ENCODE data around the gene FAM13A. TPM values are rescaled to one million over a fixed set of nuclear protein-coding genes. Genes with fewer than 3 reads are reported as not detected.

Gene FAM13A
- total and polyA plus RNA-seq, 2 of the 13 experiments (the other 11 are each of a cell fraction or from before 2014, with no cell fraction given), result 1.2 to 36.2 TPM

- TF ChIP-seq SMC3 (IDR thresholded peaks at IDR 0.05; ENCODE audit: low read length), result peak; percentile 62
- TF ChIP-seq RAD21 (CRISPR knock-in tag; IDR thresholded peaks at IDR 0.05), result peak; percentile 65; the same call in 1 of the 2 replicates
These were observed 350.4 kb downstream of the FAM13A start (continued) for GRCh38 chr4:88706574-88706973.

- ChIA-PET POLR2A (no interaction called here), CTCF (ENCODE audit: low intra/inter-chr PET ratio, low total read pairs) (interaction anchor here (0.7 to 1.5 kb wide), 2 partner anchors 318 to 320 kb away, joined by 3 to 13 read pairs; no protein-coding TSS in a partner anchor)
- intact Hi-C loops (cut with micrococcal nuclease; ENCODE audit: unreplicated experiment), result loop anchor here (1.0 kb wide), 2 partner anchors 85 to 318 kb away; no protein-coding TSS in a partner anchor
- no peaks in the 10 kb centered on the region for H3K79me2 ChIP-seq (ENCODE audit: insufficient read depth, low read length)
- FAIRE-seq, result no peak
- 52% methylated on average over 3 of the region's 3 CpGs for WGBS (ENCODE audit: low lambda C conversion rate)
- no peak overlapping the region for H3K4me3 ChIP-seq (replicated peaks in 1 of 3; ENCODE audit: insufficient read depth in 1 of 3, low read depth in 2 of 3, low read length in 3 of 3)
- ATAC-seq, result peak; percentile 24; the same call in 1 of the 3 replicates
- no peak overlapping the region for H2AFZ ChIP-seq (ENCODE audit: low read length)
- in situ Hi-C loops (cut with HindIII; ENCODE audit: extremely low pct_ligation_motif_present, low pct_unique_long_range_greater_than_20kb), result loop anchor here (5.0 to 10.0 kb wide), 2 partner anchors 86 to 319 kb away; no protein-coding TSS in a partner anchor
- BruUV-seq (replicated peaks), result no TSS peak
- TF ChIP-seq ZNF18 (CRISPR knock-in tag; IDR thresholded peaks at IDR 0.05; ENCODE audit: insufficient replicate concordance) (no peak), ZNF274 (CRISPR knock-in tag; IDR thresholded peaks at IDR 0.05) (no peak), ZNF574 (CRISPR knock-in tag; IDR thresholded peaks at IDR 0.05) (no peak), GATA4 (IDR thresholded peaks at IDR 0.05; ENCODE audit: borderline replicate concordance, low read depth) (no peak), ZSCAN12 (CRISPR knock-in tag; IDR thresholded peaks at IDR 0.05) (no peak), E2F5 (CRISPR knock-in tag; conservative IDR thresholded peaks at IDR 0.05) (no peak), E2F2 (CRISPR knock-in tag; IDR thresholded peaks at IDR 0.05; ENCODE audit: borderline replicate concordance) (no peak), ZNF446 (CRISPR knock-in tag; IDR thresholded peaks at IDR 0.05) (no peak)
- no peak overlapping the region for H3K4me2 ChIP-seq (ENCODE audit: low read depth, low read length)
- H3K9me3 ChIP-seq (ENCODE audit: low read length), result no peaks in the 10 kb centered on the region
- no peak overlapping the region for H3K9ac ChIP-seq (ENCODE audit: insufficient read depth, low read depth, low read length)
- H3K27me3 ChIP-seq (ENCODE audit: control insufficient read depth in 1 of 2, insufficient read depth in 2 of 2, low read length in 2 of 2), result no peaks in the 10 kb centered on the region
- DNase-seq (ENCODE audit: low spot score), result no peak
- no peaks in the 10 kb centered on the region for H4K20me1 ChIP-seq (ENCODE audit: insufficient read depth, low read length)
- no peaks in the 10 kb centered on the region for H3K36me3 ChIP-seq (replicated peaks in 1 of 2; ENCODE audit: control insufficient read depth in 1 of 2, insufficient read depth in 2 of 2, low read length in 2 of 2)
- no peak overlapping the region for H3K27ac ChIP-seq (ENCODE audit: extremely low read length, insufficient read depth, low read length)
- no peaks in the 10 kb centered on the region for H3K4me1 ChIP-seq (ENCODE audit: insufficient read depth, low read length)
These were observed 351.0 kb downstream of the FAM13A start for GRCh38 chr4:88705805-88706492.
